ENCODE measurements around the gene SEMA6B. TPM values are rescaled to one million over a fixed set of nuclear protein-coding genes. Genes with fewer than 3 reads are reported as not detected.

Gene SEMA6B
- total and polyA plus RNA-seq, 2 of the 4 experiments (the other 2 are of a cell fraction) = 0.18 to 0.72 TPM

DNA sequence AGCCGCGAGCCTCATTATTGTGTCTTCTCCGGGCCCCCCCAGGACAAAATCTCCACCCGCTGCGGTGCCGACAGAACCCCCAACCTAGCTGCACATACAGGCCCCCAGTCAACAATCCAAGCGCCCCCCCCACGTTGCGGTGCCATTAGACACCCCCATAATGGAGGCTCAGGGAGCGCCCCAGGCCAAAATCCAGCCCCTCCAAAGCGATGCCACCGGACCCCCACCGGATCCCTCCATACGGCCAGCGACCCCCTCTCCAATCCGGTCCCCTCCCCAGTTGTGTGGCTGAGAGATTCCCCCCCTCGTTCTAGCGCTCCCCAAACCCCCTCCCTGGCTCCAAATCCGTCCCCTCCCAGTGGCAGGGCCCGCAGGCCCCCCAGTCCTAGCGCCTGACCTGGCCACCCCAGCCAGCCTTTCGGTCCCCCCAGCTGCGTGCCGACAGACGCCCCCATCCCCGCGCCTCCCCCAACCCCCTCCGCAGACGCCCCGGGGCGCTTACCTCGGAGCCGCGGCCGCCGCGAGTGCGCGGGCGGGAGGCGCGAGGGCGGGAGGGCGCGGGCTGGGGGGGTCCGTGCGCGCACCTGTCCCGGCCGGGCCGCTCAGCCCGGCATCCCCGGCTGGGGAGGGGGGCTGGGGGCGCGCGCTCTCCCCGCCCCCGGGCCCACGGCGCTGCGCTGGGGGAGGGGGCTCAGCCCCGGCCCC, 21.6 kb upstream of the SEMA6B start (continued):
- TF ChIP-seq CTCF (conservative IDR thresholded peaks at IDR 0.05; ENCODE audit: low read depth, low read length) (no peak), MXI1 (IDR thresholded peaks at IDR 0.05; ENCODE audit: borderline replicate concordance, low read depth, low read length) (no peak), RFX5 (IDR thresholded peaks at IDR 0.05; ENCODE audit: low read depth, low read length) (no peak), FOS (IDR thresholded peaks at IDR 0.05; ENCODE audit: low read depth, low read length) (no peak), POLR2A (IDR thresholded peaks at IDR 0.05; ENCODE audit: low read depth, low read length) (no peak)
